Muscle layer of duodenum (tissue), 2 donors: ENCODE data around the gene CHD1L.

Experiments used
- H3K27ac ChIP-seq: one replicate; pipeline ENCODE4 v1.7.0; 2013; ENCODE audit warnings: mild to moderate bottlenecking, low read length
- H3K27me3 ChIP-seq: one replicate; pipeline ENCODE4 v1.7.0; 2013; ENCODE audit warnings: low read depth, mild to moderate bottlenecking, control low read depth, low read length
- H3K36me3 ChIP-seq, 2 donors: one replicate each; pipeline ENCODE4 v1.7.0; 2013; ENCODE audit warnings: low read length in 2 of 2, control low read depth in 1 of 2, mild to moderate bottlenecking in 1 of 2; ENCODE audit not compliant: insufficient read depth in 2 of 2, control insufficient read depth in 1 of 2
- H3K4me1 ChIP-seq, 2 donors: one replicate each; pipeline ENCODE4 v1.7.0; 2013; ENCODE audit warnings: low read length in 2 of 2, mild to moderate bottlenecking in 2 of 2, control low read depth in 1 of 2, moderate library complexity in 1 of 2; ENCODE audit not compliant: insufficient read depth in 2 of 2, control insufficient read depth in 1 of 2
- H3K4me3 ChIP-seq, 2 donors: one replicate each; pipeline ENCODE4 v1.7.0; 2013; ENCODE audit warnings: low read length in 2 of 2, low read depth in 1 of 2, mild to moderate bottlenecking in 1 of 2
- H3K9me3 ChIP-seq, 2 donors: one replicate each; pipeline ENCODE4 v1.7.0; 2013; ENCODE audit warnings: low read length in 2 of 2, control low read depth in 1 of 2, mild to moderate bottlenecking in 1 of 2; ENCODE audit not compliant: control insufficient read depth in 1 of 2
- donor health status: healthy.

The CHD1L gene

GRCh38 chr1:147334292-147334691 is 91.8 kb downstream of the CHD1L start:
- no peak overlapping the region for H3K27ac ChIP-seq
- H3K27me3 ChIP-seq: no peaks in the 10 kb centered on the region
- no peaks in the 10 kb centered on the region for H3K36me3 ChIP-seq
- no peaks in the 10 kb centered on the region for H3K4me1 ChIP-seq
- no peak overlapping the region for H3K4me3 ChIP-seq
- H3K9me3 ChIP-seq: no peaks in the 10 kb centered on the region

- Histone ChIP-seq H3K27me3 (no peaks in the 10 kb centered on the region), H3K27ac (no peak overlapping the region), H3K36me3 (no peaks in the 10 kb centered on the region), H3K4me3 (no peak overlapping the region), H3K9me3 (no peaks in the 10 kb centered on the region), H3K4me1 (no peaks in the 10 kb centered on the region)
These were observed 93.8 kb downstream of the CHD1L start for GRCh38 chr1:147336291-147336690.

- H3K4me1 ChIP-seq: no peaks in the 10 kb centered on the region
- no peak overlapping the region for H3K27ac ChIP-seq
- no peaks in the 10 kb centered on the region for H3K9me3 ChIP-seq
- no peak overlapping the region for H3K4me3 ChIP-seq
- H3K27me3 ChIP-seq: no peaks in the 10 kb centered on the region
- H3K36me3 ChIP-seq: no peaks in the 10 kb centered on the region
These were observed 94.7 kb downstream of the CHD1L start for GRCh38 chr1:147337040-147337630.

- Histone ChIP-seq H3K27ac (no peak overlapping the region), H3K9me3 (no peaks in the 10 kb centered on the region), H3K36me3 (no peaks in the 10 kb centered on the region), H3K4me3 (no peak overlapping the region), H3K4me1 (no peaks in the 10 kb centered on the region), H3K27me3 (no peaks in the 10 kb centered on the region)
These were observed 96.1 kb downstream of the CHD1L start for GRCh38 chr1:147338571-147338970.

GRCh38 chr1:147341246-147341645 is 98.8 kb downstream of the CHD1L start:
- no peak overlapping the region for H3K27ac ChIP-seq
- no peaks in the 10 kb centered on the region for H3K36me3 ChIP-seq
- H3K4me1 ChIP-seq: no peaks in the 10 kb centered on the region
- no peaks in the 10 kb centered on the region for H3K27me3 ChIP-seq
- no peak overlapping the region for H3K4me3 ChIP-seq
- no peaks in the 10 kb centered on the region for H3K9me3 ChIP-seq
